ENCODE measurements around the gene NPPA. TPM values are rescaled to one million over a fixed set of nuclear protein-coding genes. Genes with fewer than 3 reads are reported as not detected.
A peak's percentile ranks its signal among the peaks of the same experiment; 100 is the strongest.

NPPA gene
- total and polyA plus RNA-seq, 9 of the 15 experiments (the other 6 are each of a cell fraction or from before 2014, with no cell fraction given), result not detected

DNA sequence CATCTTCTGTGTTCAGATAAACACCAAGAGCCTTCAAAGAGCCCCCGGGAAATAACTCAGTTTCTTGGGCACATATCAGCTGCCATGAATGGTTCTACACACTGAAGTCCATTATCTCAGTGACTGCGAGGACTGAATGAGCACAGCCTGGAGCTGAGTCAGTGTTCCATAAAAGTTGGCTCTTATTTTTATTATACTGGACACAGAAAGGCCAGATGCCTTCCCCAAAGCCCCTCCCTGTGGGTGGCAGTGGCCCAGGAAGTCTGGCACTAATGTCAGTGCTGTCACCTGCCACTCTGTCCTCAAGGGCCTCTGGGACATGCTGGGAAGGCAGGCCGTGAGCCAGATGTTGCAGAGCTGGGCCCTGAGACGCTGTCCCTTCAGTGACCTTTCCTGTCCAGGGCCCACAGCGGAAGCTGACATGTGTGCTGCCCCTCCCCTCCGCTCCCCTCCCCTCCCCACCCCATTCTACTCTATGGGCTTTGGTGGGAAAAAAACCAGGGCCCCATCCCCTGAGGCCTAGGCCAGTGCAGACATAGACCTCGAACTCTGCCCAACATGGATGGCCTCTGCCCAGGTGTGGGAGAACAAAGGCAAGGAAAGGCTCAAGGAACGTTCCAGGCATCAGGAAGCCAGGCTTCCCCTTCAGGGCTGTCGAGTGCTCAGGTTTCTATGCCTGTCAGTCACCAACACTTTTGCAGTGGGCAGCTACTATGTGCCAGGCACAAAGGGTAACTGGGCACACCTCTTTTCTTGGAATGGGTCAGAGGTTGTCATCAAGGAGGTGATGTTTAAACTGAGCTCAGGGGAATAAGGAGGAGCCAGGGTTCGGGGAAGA lies 33.5 kb upstream of the NPPA start (continued):
- TF ChIP-seq ZBTB12 (CRISPR knock-in tag; IDR thresholded peaks at IDR 0.05), result 0 out of 2 replicates have a peak, but pooled peaks have one; percentile 29
- TF ChIP-seq RHOXF2B (CRISPR knock-in tag; conservative IDR thresholded peaks at IDR 0.05), result no peak
- TF ChIP-seq ZBTB17 (CRISPR knock-in tag; IDR thresholded peaks at IDR 0.05), result 0 out of 2 replicates have a peak, but pooled peaks have one; percentile 55
- TF ChIP-seq, protein P1, sequence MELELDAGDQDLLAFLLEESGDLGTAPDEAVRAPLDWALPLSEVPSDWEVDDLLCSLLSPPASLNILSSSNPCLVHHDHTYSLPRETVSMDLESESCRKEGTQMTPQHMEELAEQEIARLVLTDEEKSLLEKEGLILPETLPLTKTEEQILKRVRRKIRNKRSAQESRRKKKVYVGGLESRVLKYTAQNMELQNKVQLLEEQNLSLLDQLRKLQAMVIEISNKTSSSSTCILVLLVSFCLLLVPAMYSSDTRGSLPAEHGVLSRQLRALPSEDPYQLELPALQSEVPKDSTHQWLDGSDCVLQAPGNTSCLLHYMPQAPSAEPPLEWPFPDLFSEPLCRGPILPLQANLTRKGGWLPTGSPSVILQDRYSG (tag; conservative IDR thresholded peaks at IDR 0.05; ENCODE audit: low read depth), result peak; percentile 88
- TF ChIP-seq SMARCE1 (IDR thresholded peaks at IDR 0.05), result peak; percentile 44; the same call in 1 of the 2 replicates
- 0 out of 2 replicates have a peak, but pooled peaks have one; percentile 26 for TF ChIP-seq CBFA2T2 (conservative IDR thresholded peaks at IDR 0.05)
- TF ChIP-seq HDAC2 (IDR thresholded peaks at IDR 0.05), result 0 out of 2 replicates have a peak, but pooled peaks have one; percentile 15
- TF ChIP-seq ARHGAP35 (IDR thresholded peaks at IDR 0.05; ENCODE audit: partially characterized antibody), result peak; percentile 39
- TF ChIP-seq ZNF280A (IDR thresholded peaks at IDR 0.05; ENCODE audit: low read depth, partially characterized antibody), result no peak
- TF ChIP-seq MBD2 (IDR thresholded peaks at IDR 0.05; ENCODE audit: borderline replicate concordance, low read depth), result 0 out of 2 replicates have a peak, but pooled peaks have one; percentile 37
- no peak for TF ChIP-seq DEAF1 (CRISPR knock-in tag; IDR thresholded peaks at IDR 0.05)
- TF ChIP-seq DPF2 (IDR thresholded peaks at IDR 0.05), result peak; percentile 50
- TF ChIP-seq ZNF449 (CRISPR knock-in tag; IDR thresholded peaks at IDR 0.05), result peak; percentile 82; the same call in 1 of the 2 replicates
- no peak for TF ChIP-seq RBM39 (optimal IDR thresholded peaks at IDR 0.05; ENCODE audit: low read depth, low read length)
- peak in 1 of 2 experiments; percentile 37; a peak in 1 of 4 replicates for TF ChIP-seq MAZ (CRISPR knock-in tag; conservative IDR thresholded peaks at IDR 0.05 in 1 of 2, IDR thresholded peaks at IDR 0.05 in 1 of 2)
- TF ChIP-seq ZNF583 (CRISPR knock-in tag; IDR thresholded peaks at IDR 0.05), result peak; percentile 90
- no peak for TF ChIP-seq HNRNPL (IDR thresholded peaks at IDR 0.05; ENCODE audit: low read depth, low read length)
- no peak for TF ChIP-seq ZC3H4 (CRISPR knock-in tag; IDR thresholded peaks at IDR 0.05; ENCODE audit: borderline replicate concordance)
- no peak for TF ChIP-seq ATF7 (IDR thresholded peaks at IDR 0.05)
- TF ChIP-seq EZH2 (IDR thresholded peaks at IDR 0.05; ENCODE audit: borderline replicate concordance, low read depth, low read length), result no peak
- TF ChIP-seq NFRKB (IDR thresholded peaks at IDR 0.05; ENCODE audit: low read depth), result 0 out of 2 replicates have a peak, but pooled peaks have one; percentile 37

Measured in K562 (cell line).